K562 (cell line): ENCODE measurements around the gene DCAF12. TPM values are rescaled to one million over a fixed set of nuclear protein-coding genes. Genes with fewer than 3 reads are reported as not detected.

Source experiments
- ATAC-seq: fragments of 200-7000 bp; cut with Tn5 transposase; 3 replicates; pipeline ENCODE4 v1.9.1; 2020; ENCODE audit warnings: moderate library complexity
- BruUV-seq: library from RNA; stranded (reverse); fragments of 400-500 nt; replicated peaks from 2 replicates; lab custom pipeline; 2021; lab: Mats Ljungman, UMichigan
- CTCF ChIA-PET: fragments of 300-600 bp; formaldehyde crosslinking; extraction: SDS; loops from one replicate; lab custom pipeline; 2021; ENCODE audit warnings: low intra/inter-chr PET ratio; lab: Yijun Ruan, JAX
- POLR2A ChIA-PET: fragments of 300-600, 350-650 bp; sonication (Branson Sonifier 250); formaldehyde crosslinking; extraction: SDS; loops from one replicate; lab custom pipeline; 2021; ENCODE audit warnings: antibody characterized with exemption, inconsistent platforms; lab: Yijun Ruan, JAX
- DNase-seq, 4 experiments: peaks; one replicate each; pipeline versions ENCODE4 v3.0.0 to v3.0.0-alpha.2; 2011 to 2018; ENCODE audit warnings: low spot score in 3 of 4, mixed read lengths in 3 of 4; ENCODE audit errors: extremely low read depth in 1 of 4
- FAIRE-seq: peaks from 2 replicates; lab custom pipeline; 2011; peaks lifted over from hg19 to GRCh38; lab: Jason Lieb, UNC
- H2AFZ ChIP-seq: 2 replicates; pipeline ENCODE4 v1.6.0; 2011; ENCODE audit warnings: low read depth, low read length, control low read depth, inconsistent platforms
- H3K27ac ChIP-seq: fragments of 200-600 bp; 3 replicates; pipeline ENCODE4 v1.8.0; 2011; ENCODE audit warnings: low read depth, mild to moderate bottlenecking, control low read depth, inconsistent platforms, low read length, moderate library complexity, mixed read lengths; ENCODE audit errors: extremely low read depth
- H3K27me3 ChIP-seq, 2 experiments: fragments of 300-600 bp in 1 of 2; 2 replicates in 1 of 2; 3 replicates in 1 of 2; pipeline versions ENCODE4 v1.6.0 to v1.8.0; 2011; ENCODE audit warnings: inconsistent platforms in 2 of 2, low read length in 2 of 2, mild to moderate bottlenecking in 1 of 2, mixed read lengths in 1 of 2, moderate library complexity in 1 of 2; ENCODE audit not compliant: control insufficient read depth in 2 of 2, insufficient read depth in 2 of 2
- H3K36me3 ChIP-seq: fragments of 300-600 bp; 3 replicates; pipeline ENCODE4 v1.8.0; 2011; ENCODE audit warnings: mild to moderate bottlenecking, low read length, inconsistent platforms; ENCODE audit not compliant: control insufficient read depth, insufficient read depth
- H3K4me1 ChIP-seq, 2 experiments: fragments of 200-600 bp in 1 of 2; replicated peaks in 1 of 2; 2 replicates in 1 of 2; 3 replicates in 1 of 2; pipeline versions ENCODE4 v1.5.1 to v1.8.0; 2011; ENCODE audit warnings: inconsistent platforms in 2 of 2, low read length in 2 of 2, mild to moderate bottlenecking in 1 of 2, mixed read lengths in 1 of 2, moderate library complexity in 1 of 2; ENCODE audit not compliant: control insufficient read depth in 2 of 2, insufficient read depth in 2 of 2
- H3K4me2 ChIP-seq: 2 replicates; pipeline ENCODE4 v1.6.1; 2011; ENCODE audit warnings: low read length, control low read depth, inconsistent platforms, mixed read lengths; ENCODE audit not compliant: insufficient read depth
- H3K4me3 ChIP-seq: fragments of 200-600 bp; sonication (generic), shearing (Covaris generic); 2 replicates; pipeline ENCODE4 v1.5.1; 2016; ENCODE audit warnings: control low read depth, inconsistent platforms
- H3K79me2 ChIP-seq: fragments of 200-600 bp; 3 replicates; pipeline ENCODE4 v1.8.0; 2011; ENCODE audit warnings: low read length, inconsistent platforms; ENCODE audit not compliant: control insufficient read depth, insufficient read depth
- H3K9ac ChIP-seq, 2 experiments: 2 replicates each; pipeline versions ENCODE4 v1.6.0 to v1.6.1; 2011; ENCODE audit warnings: low read depth in 2 of 2, low read length in 2 of 2, control low read depth in 1 of 2, inconsistent platforms in 1 of 2, mild to moderate bottlenecking in 1 of 2, mixed read lengths in 1 of 2; ENCODE audit not compliant: insufficient read depth in 1 of 2
- H3K9me1 ChIP-seq: one replicate; pipeline ENCODE4 v1.6.0; 2011; ENCODE audit warnings: inconsistent platforms, mild to moderate bottlenecking, low read length, moderate library complexity; ENCODE audit not compliant: control insufficient read depth, insufficient read depth
- H3K9me3 ChIP-seq: replicated peaks from 2 replicates; pipeline ENCODE4 v1.5.1; 2011; ENCODE audit warnings: low read depth, low read length, inconsistent platforms; ENCODE audit not compliant: control insufficient read depth, insufficient read depth
- H4K20me1 ChIP-seq: replicated peaks from 2 replicates; pipeline ENCODE4 v1.6.1; 2011; ENCODE audit warnings: low read length, inconsistent platforms, mixed read lengths; ENCODE audit not compliant: control insufficient read depth, insufficient read depth
- ATF1 ChIP-seq, 2 experiments: fragments of 450-650 bp in 1 of 2; IDR thresholded peaks; 2 replicates each; pipeline ENCODE4 v1.6.1; 2016; ENCODE audit warnings: missing compliant biosample characterization in 1 of 2, missing genetic modification characterization in 1 of 2
- BMI1 ChIP-seq: fragments of 150-350 bp; IDR thresholded peaks from 2 replicates; pipeline ENCODE4 v1.6.1; 2014; ENCODE audit warnings: low read length
- HDAC1 ChIP-seq, 2 experiments: fragments of 450-650 bp; IDR thresholded peaks; 2 replicates each; pipeline ENCODE4 v1.6.1; 2016 to 2017; ENCODE audit warnings: inconsistent platforms in 1 of 2, mild to moderate bottlenecking in 1 of 2, moderate library complexity in 1 of 2
- ZNF121 ChIP-seq: sonication (generic); formaldehyde crosslinking; conservative IDR thresholded peaks from 2 replicates; pipeline ENCODE4 v1.8.0; 2022; ENCODE audit warnings: missing genetic modification reagents
- WGBS: fragments of 100-300 bp; shearing (Covaris generic); methylation state at CpG from one replicate; pipeline ENCODE4 v1.1.6; 2016; ENCODE audit warnings: low coverage, mixed read lengths; ENCODE audit not compliant: insufficient coverage; ENCODE audit errors: missing lambda C conversion rate; 5-methylcytosine and 5-hydroxymethylcytosine counted together
- in situ Hi-C: fragments of 300-500 bp; cut with MboI; formaldehyde crosslinking; loops from 4 replicates; pipeline ENCODE4 v1.15.0; 2018; ENCODE audit warnings: inconsistent platforms, mixed read lengths
- intact Hi-C: fragments of 100-400 bp; cut with micrococcal nuclease; formaldehyde crosslinking; loops from 2 replicates; pipeline ENCODE4 v1.14.2; 2022
- polyA plus RNA-seq, 8 experiments: library from polyadenylated mRNA; depleted of rRNA in 4 of 8; stranded (reverse) in 5 of 8; unstranded in 3 of 8; fragments of >200 nt; fragmentation: Nextera tagmentation in 2 of 8; fragmentation: Illumina TruSeq in 1 of 8; extraction: Ambion mirVana in 2 of 8; extraction: Trizol in 1 of 8; gene quantifications; 2 replicates each; pipeline versions ENCODE4 v1.2.1 to v1.2.3, GENCODE V29; 2011 to 2014; ENCODE audit warnings: inconsistent platforms in 1 of 8, missing spikeins in 1 of 8
- total RNA-seq, 7 experiments: library from RNA; depleted of rRNA in 6 of 7; stranded (reverse); fragments of >200 nt in 6 of 7; fragmentation: Illumina TruSeq in 2 of 7; extraction: Trizol in 2 of 7; gene quantifications; 2 replicates each; pipeline versions ENCODE4 v1.2.1 to v1.2.3, GENCODE V29; 2011 to 2021; ENCODE audit warnings: low replicate concordance in 1 of 7

Gene DCAF12
- total and polyA plus RNA-seq, 9 of the 15 experiments (the other 6 are each of a cell fraction or from before 2014, with no cell fraction given), result 10.9 to 59.6 (median 30.8) TPM

DNA sequence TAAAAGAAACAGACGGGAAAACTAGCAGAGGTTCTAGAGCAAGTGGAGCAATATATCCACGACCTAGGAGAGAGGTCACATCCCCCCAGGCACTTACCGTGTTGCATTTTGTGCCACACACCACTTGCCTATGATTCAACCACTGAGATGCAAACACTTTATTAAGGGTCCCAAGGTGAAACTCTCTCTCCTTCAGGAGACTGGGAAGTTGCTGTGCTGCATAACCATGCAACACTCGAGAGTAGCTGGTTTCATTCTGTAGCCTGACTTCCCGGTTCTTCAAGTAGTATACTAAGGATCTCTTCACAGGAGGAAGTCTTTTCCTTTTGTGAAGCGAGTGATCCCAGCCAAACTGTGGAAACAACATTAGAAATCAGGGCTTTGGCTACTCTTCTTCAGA lies 1.6 kb downstream of the DCAF12 start:
- peak overlapping the region; percentile 98 for H3K4me2 ChIP-seq
- BruUV-seq, result no TSS peak
- ATAC-seq, result no peak
- H3K9me3 ChIP-seq, result no peaks in the 10 kb centered on the region
- ChIA-PET CTCF (no interaction called here), POLR2A (interaction anchor here (2.3 kb wide), 1 partner anchor 54 kb away, joined by 6 read pairs; the partner anchor contains the start of gene UBAP1)
- H3K4me3 ChIP-seq, result peak overlapping the region; percentile 88
- no peaks in the 10 kb centered on the region for H3K27me3 ChIP-seq
- DNase-seq, result no peak
- peaks cover 44% of the 10 kb centered on the region; the same call in 2 of the 3 replicates for H3K36me3 ChIP-seq
- peaks cover 6% of the 10 kb centered on the region for H3K9me1 ChIP-seq
- H3K27ac ChIP-seq, result peak overlapping the region; percentile 98
- peak overlapping the region; percentile 61 to 97; a peak in 3 of 4 replicates for H3K9ac ChIP-seq
- no peak overlapping the region for H2AFZ ChIP-seq
- FAIRE-seq, result no peak
- intact Hi-C loops (loop anchor here (5.0 to 10.0 kb wide), 2 partner anchors 62 to 130 kb away; no protein-coding TSS in a partner anchor), in situ Hi-C loops (no loop called here)
- peaks cover 20 to 25% of the 10 kb centered on the region in 2 experiments for H3K4me1 ChIP-seq
- WGBS, result 2% methylated on average over 6 of the region's 6 CpGs
- H4K20me1 ChIP-seq, result no peaks in the 10 kb centered on the region
- peaks cover 66% of the 10 kb centered on the region for H3K79me2 ChIP-seq
- TF ChIP-seq ZNF121 (CRISPR knock-in tag) (no peak), HDAC1 (IDR thresholded peaks at IDR 0.05) (0 out of 4 replicates have a peak, but pooled peaks of 1 of the 2 experiments have one; percentile 16)

DNA sequence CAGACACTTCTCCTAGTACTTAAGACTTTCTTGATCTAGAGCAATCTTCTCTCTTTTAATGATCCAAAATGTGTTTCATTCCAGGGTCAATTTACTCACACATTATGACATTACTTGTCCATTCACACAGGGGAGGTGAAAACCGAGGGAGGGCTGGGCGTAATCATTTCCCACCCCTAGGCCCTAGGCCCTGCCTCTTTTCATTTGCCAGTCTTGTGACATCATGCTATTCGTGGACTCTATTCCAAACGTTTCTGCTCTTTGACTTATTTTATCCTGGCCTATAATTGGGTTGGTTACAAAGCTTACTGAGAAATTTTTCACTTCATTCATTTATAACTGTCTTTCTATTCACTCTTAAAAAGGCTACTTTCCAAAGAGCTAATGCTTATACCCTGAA lies 2.4 kb downstream of the DCAF12 start:
- Histone ChIP-seq H4K20me1 (no peaks in the 10 kb centered on the region), H3K79me2 (peaks cover 74% of the 10 kb centered on the region), H3K27me3 (no peaks in the 10 kb centered on the region), H3K36me3 (peaks cover 52% of the 10 kb centered on the region), H3K4me1 (peaks cover 20 to 25% of the 10 kb centered on the region in 2 experiments), H3K4me2 (peak overlapping the region; percentile 98), H3K9me3 (no peaks in the 10 kb centered on the region), H3K4me3 (peak overlapping the region; percentile 88), H3K9ac (peak overlapping the region in 1 of 2 experiments; percentile 97; a peak in 3 of 4 replicates), H2AFZ (no peak overlapping the region), H3K27ac (peak overlapping the region; percentile 98; the same call in 2 of the 3 replicates), H3K9me1 (peaks cover 6% of the 10 kb centered on the region)
- ATAC-seq (peak; percentile 68), DNase-seq (peak in 2 of 4 experiments; percentile 51 to 54), FAIRE-seq (peak; percentile 44)
- in situ Hi-C loops, result no loop called here
- intact Hi-C loops, result loop anchor here (10.0 kb wide), 1 partner anchor 131 kb away; no protein-coding TSS in a partner anchor
- WGBS, result 15% methylated on average over 4 of the region's 4 CpGs
- ChIA-PET CTCF (interaction anchor here (0.6 kb wide), 1 partner anchor 86 kb away, joined by 8 read pairs; no protein-coding TSS in a partner anchor), POLR2A (interaction anchor here (2.3 kb wide), 1 partner anchor 55 kb away, joined by 6 read pairs; the partner anchor contains the start of gene UBAP1)
- TF ChIP-seq BMI1, result no peak
- no peak for TF ChIP-seq ATF1 (CRISPR knock-in tag; IDR thresholded peaks at IDR 0.05)
- TF ChIP-seq ATF1 (tag; IDR thresholded peaks at IDR 0.05), result peak; percentile 34; the same call in 1 of the 2 replicates
- BruUV-seq, result no TSS peak
